ENCODE data around the gene KDM6B.
A peak's percentile ranks its signal among the peaks of the same experiment; 100 is the strongest.

KDM6B gene

GRCh38 chr17:7880076-7880868, 46.3 kb downstream of the KDM6B start:
- H3K36me3 ChIP-seq (replicated peaks): peaks cover 55% of the 10 kb centered on the region
- H3K9me3 ChIP-seq: no peaks in the 10 kb centered on the region
- DNase-seq (ENCODE audit: low spot score in 2 of 2): no peak
- peaks cover 18% of the 10 kb centered on the region for H3K4me1 ChIP-seq
- no peaks in the 10 kb centered on the region for H3K27me3 ChIP-seq (ENCODE audit: low read depth)
- H3K4me3 ChIP-seq: no peak overlapping the region
- in situ Hi-C loops (cut with MboI; ENCODE audit: low sequenced_read_pairs): no loop called here

DNA sequence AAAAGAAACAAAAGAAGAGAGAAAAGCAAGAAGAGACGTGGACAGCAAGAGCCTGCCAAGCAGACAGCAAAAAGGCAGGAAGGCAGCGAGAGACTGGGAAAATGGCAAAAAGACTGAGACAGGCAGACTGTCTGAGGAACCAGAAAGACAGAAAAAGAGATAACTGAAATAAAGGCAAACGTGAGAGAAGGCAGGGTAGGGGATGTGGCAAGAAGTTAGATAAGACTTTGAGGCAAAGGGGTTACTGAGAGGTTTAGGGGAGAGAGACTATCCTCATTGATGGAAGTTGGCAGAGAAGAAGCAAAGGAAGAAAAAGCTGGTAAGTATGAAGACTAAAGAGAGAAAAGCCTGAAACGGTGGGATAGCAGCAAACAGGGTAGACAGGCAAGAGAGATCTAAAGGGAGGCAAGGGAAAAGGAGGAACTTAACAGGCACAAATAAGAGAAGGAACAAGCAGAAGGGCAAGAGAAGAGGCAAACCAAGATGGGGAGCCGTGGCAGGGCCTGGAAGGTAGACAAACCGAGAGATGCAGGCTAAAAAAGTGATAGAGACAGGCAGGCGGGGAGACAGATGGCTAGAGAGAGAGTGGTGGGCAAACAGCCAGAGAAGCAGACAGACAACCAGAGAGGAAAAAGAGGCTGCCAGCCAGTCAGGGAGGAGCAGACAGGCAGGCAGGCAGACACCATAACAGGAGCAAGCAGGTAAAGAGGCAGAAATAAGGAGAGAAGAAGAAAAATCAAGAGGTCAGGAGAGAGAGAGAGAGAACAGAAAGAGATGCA, 47.4 kb downstream of the KDM6B start:
- in situ Hi-C loops (cut with MboI; ENCODE audit: low sequenced_read_pairs): no loop called here
- Histone ChIP-seq H3K36me3 (replicated peaks) (peaks cover 43% of the 10 kb centered on the region), H3K4me3 (no peak overlapping the region), H3K9me3 (no peaks in the 10 kb centered on the region), H3K27me3 (ENCODE audit: low read depth) (no peaks in the 10 kb centered on the region), H3K4me1 (peaks cover 19% of the 10 kb centered on the region)
- no peak for DNase-seq (ENCODE audit: low spot score in 2 of 2)

GRCh38 chr17:7882068-7882467, 48.1 kb downstream of the KDM6B start:
- Histone ChIP-seq H3K4me1 (peaks cover 20% of the 10 kb centered on the region), H3K36me3 (replicated peaks) (peaks cover 38% of the 10 kb centered on the region), H3K4me3 (no peak overlapping the region), H3K9me3 (no peaks in the 10 kb centered on the region), H3K27me3 (ENCODE audit: low read depth) (no peaks in the 10 kb centered on the region)
- in situ Hi-C loops (cut with MboI; ENCODE audit: low sequenced_read_pairs): no loop called here
- DNase-seq (ENCODE audit: low spot score in 2 of 2): no peak

DNA sequence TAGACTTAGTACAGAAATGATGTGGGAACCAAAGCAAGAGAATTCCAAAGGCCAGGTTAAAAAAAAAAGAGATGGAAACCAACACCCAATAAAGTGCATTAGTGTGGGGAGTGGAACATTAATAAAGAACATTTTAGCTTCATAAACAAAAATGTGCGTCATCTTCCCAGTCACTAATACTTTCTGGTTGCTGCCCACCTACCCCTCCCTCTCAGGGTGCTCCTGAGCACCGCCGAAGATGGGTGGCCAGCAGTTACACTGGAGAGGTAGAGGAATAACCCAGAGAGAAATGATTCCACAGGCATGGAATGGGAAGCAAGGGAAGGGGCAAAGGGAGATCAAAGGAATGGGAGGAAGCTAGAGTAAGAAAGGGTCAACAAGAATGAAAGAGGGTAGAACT, 48.6 kb downstream of the KDM6B start:
- Histone ChIP-seq H3K4me3 (peak overlapping the region; percentile 31), H3K9me3 (no peaks in the 10 kb centered on the region), H3K36me3 (replicated peaks) (peaks cover 32% of the 10 kb centered on the region), H3K27me3 (ENCODE audit: low read depth) (no peaks in the 10 kb centered on the region), H3K4me1 (peaks cover 20% of the 10 kb centered on the region)
- no peak for DNase-seq (ENCODE audit: low spot score in 2 of 2)
- in situ Hi-C loops (cut with MboI; ENCODE audit: low sequenced_read_pairs): no loop called here
